Nephron progenitor cell (in vitro differentiated cells): Measurements from ENCODE around the gene DMD.

ENCODE experiments used
- DNase-seq: peaks from one replicate; pipeline ENCODE4 v3.0.0; 2021
- H3K27ac Mint-ChIP-seq: 2 replicates; pipeline ENCODE4 v1.8.0; 2021; ENCODE audit warnings: mild to moderate bottlenecking, moderate library complexity, mixed read lengths
- H3K27me3 Mint-ChIP-seq: 2 replicates; pipeline ENCODE4 v1.8.0; 2021; ENCODE audit warnings: mild to moderate bottlenecking, low read depth, mixed read lengths; ENCODE audit not compliant: poor library complexity
- H3K36me3 Mint-ChIP-seq: 2 replicates; pipeline ENCODE4 v1.8.0; 2021; ENCODE audit warnings: low read depth, mixed read lengths
- H3K4me1 Mint-ChIP-seq: 2 replicates; pipeline ENCODE4 v1.8.0; 2021; ENCODE audit warnings: mixed read lengths
- H3K4me3 Mint-ChIP-seq: 2 replicates; pipeline ENCODE4 v1.8.0; 2021; ENCODE audit warnings: mild to moderate bottlenecking, moderate library complexity, mixed read lengths
- H3K9me3 Mint-ChIP-seq: 2 replicates; pipeline ENCODE4 v1.8.0; 2021; ENCODE audit warnings: mild to moderate bottlenecking, moderate library complexity, mixed read lengths
- CTCF ChIP-seq: fragments of 200-600 bp; sonication (generic); IDR thresholded peaks from 2 replicates; pipeline ENCODE4 v1.5.0; 2021; ENCODE audit warnings: antibody characterized with exemption

DMD gene

GRCh38 chrX:31708116-31708515 lies 1503.2 kb downstream of the DMD start:
- H3K4me1 Mint-ChIP-seq: no peaks in the 10 kb centered on the region
- no peak for TF ChIP-seq CTCF
- DNase-seq: no peak
- no peak overlapping the region for H3K4me3 Mint-ChIP-seq
- no peaks in the 10 kb centered on the region for H3K36me3 Mint-ChIP-seq
- H3K9me3 Mint-ChIP-seq: peaks cover 12% of the 10 kb centered on the region
- peaks cover 7% of the 10 kb centered on the region for H3K27me3 Mint-ChIP-seq
- no peak overlapping the region for H3K27ac Mint-ChIP-seq

- Mint-ChIP-seq H3K4me1 (no peaks in the 10 kb centered on the region), H3K36me3 (no peaks in the 10 kb centered on the region), H3K9me3 (peaks cover 17% of the 10 kb centered on the region), H3K4me3 (no peak overlapping the region), H3K27me3 (peaks cover 7% of the 10 kb centered on the region), H3K27ac (no peak overlapping the region)
- TF ChIP-seq CTCF: no peak
- no peak for DNase-seq
Observed at GRCh38 chrX:31706466-31706865, 1504.9 kb downstream of the DMD start.

DNA sequence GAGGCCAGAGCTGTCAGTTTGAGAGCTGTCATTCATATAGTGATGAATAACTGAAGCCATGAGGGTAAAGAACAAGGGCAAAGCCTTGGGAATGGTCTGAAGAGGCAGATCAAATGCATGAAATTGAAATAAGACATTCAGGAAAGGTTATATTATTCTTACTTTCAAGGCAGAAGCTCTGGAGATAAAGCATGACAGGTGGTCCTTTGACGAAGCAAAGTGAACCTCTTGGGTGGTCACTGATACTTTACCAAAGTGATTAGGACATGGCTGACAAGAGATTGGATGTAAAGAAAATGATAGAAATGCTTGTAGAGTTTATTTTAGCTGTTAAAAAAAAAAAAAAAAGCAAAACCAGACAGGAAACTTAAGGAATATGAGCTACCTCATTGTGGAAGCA lies 1505.5 kb downstream of the DMD start:
- H3K4me1 Mint-ChIP-seq: no peaks in the 10 kb centered on the region
- H3K4me3 Mint-ChIP-seq: no peak overlapping the region
- H3K9me3 Mint-ChIP-seq: peaks cover 20% of the 10 kb centered on the region
- TF ChIP-seq CTCF: no peak
- no peak for DNase-seq
- H3K27me3 Mint-ChIP-seq: peaks cover 7% of the 10 kb centered on the region
- H3K36me3 Mint-ChIP-seq: no peaks in the 10 kb centered on the region
- no peak overlapping the region for H3K27ac Mint-ChIP-seq

DNA sequence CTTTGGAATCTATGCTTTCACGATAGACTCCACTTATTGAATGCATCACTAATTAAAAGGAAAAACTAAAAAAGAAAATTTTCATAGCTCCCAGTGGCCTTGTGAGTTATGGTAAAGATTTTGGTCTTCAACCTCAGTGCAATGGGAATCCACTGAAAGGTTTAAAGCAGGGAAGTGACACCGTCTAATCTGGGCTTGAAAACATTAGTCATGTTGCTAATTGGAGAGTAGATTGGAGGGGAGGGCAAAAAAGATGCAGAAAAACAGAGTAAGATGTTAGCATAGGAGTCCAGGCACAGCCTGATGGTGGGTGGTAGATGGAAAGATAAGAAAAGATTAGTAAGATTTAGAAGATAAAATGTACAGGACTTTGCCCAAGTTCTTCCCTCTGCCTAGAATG lies 1506.4 kb downstream of the DMD start:
- Mint-ChIP-seq H3K27ac (no peak overlapping the region), H3K4me3 (no peak overlapping the region), H3K27me3 (peaks cover 7% of the 10 kb centered on the region), H3K36me3 (no peaks in the 10 kb centered on the region), H3K4me1 (no peaks in the 10 kb centered on the region), H3K9me3 (peaks cover 20% of the 10 kb centered on the region)
- TF ChIP-seq CTCF: no peak
- no peak for DNase-seq

DNA sequence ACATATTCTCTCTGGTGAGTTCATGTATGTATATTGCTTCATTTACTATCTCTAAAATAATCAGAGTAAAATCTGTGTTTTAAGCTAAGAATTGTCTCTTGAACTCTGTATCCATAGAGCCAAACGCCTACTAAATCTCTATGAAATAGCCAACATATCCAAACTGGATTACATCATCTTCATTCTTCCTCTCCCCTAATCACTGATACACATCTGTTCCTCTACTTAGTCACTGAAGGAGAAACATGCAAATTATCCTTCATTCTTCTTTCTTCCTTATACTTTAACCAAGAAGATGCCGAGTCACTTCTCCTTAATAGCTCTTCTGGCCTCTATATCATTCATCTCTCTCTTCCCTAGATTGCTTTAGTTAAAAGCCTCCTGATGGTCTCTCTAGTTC lies 1509.1 kb downstream of the DMD start:
- peaks cover 22% of the 10 kb centered on the region for H3K9me3 Mint-ChIP-seq
- no peaks in the 10 kb centered on the region for H3K36me3 Mint-ChIP-seq
- TF ChIP-seq CTCF: no peak
- no peaks in the 10 kb centered on the region for H3K4me1 Mint-ChIP-seq
- H3K27me3 Mint-ChIP-seq: peaks cover 4% of the 10 kb centered on the region
- H3K27ac Mint-ChIP-seq: no peak overlapping the region
- DNase-seq: no peak
- H3K4me3 Mint-ChIP-seq: no peak overlapping the region

DNA sequence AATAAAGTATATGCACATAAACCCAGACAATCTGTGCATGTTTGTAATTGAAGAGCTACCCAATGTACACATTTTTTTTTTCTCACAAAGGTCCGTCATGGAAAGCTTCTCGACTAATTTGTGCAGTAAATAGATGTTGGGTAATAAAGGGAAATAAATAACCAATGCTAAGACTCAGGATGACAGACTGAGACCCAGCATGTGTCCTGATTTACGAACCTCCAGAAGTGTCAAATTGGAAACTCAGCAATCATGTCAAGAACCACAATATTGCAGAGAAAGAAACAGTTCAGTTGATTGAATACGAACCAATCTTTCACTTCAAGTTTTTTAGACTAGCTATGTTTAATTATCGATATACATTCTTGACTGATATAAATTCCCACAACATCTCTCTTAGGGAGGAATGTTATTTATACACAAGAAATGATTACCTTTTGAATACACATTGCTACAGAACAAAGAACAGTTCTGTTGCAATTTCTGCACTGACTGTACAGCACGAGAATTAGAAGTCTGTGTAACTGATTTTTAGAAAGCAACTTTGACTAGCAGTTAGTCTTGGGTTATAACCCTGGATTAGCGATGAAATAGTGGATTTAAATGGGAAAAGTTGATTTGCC lies 1513.9 kb downstream of the DMD start:
- Mint-ChIP-seq H3K27ac (no peak overlapping the region), H3K27me3 (no peaks in the 10 kb centered on the region), H3K4me1 (no peaks in the 10 kb centered on the region), H3K9me3 (peaks cover 31% of the 10 kb centered on the region), H3K36me3 (no peaks in the 10 kb centered on the region), H3K4me3 (no peak overlapping the region)
- DNase-seq: no peak
- TF ChIP-seq CTCF: no peak
